Keratinocyte (primary cell): ENCODE measurements around the gene MRTFA. TPM values are rescaled to one million over a fixed set of nuclear protein-coding genes. Genes with fewer than 3 reads are reported as not detected.

ENCODE experiments used
- DNase-seq: peaks from one replicate; pipeline ENCODE4 v3.0.0-alpha.2; 2011; ENCODE audit warnings: low read depth, missing footprints, low spot score
- FAIRE-seq: peaks from 2 replicates; lab custom pipeline; 2011; peaks lifted over from hg19 to GRCh38; lab: Jason Lieb, UNC
- H2AFZ ChIP-seq: 2 replicates; pipeline ENCODE4 v1.6.0; 2012; ENCODE audit warnings: low read length, control low read depth, inconsistent platforms; ENCODE audit not compliant: control insufficient read depth
- H3K27ac ChIP-seq: 2 replicates; pipeline ENCODE4 v1.5.1; 2011; ENCODE audit warnings: low read length; ENCODE audit not compliant: control insufficient read depth, insufficient read depth
- H3K27me3 ChIP-seq: 3 replicates; pipeline ENCODE4 v1.6.0; 2011; ENCODE audit warnings: low read length; ENCODE audit not compliant: control insufficient read depth, insufficient read depth; ENCODE audit errors: extremely low read depth
- H3K36me3 ChIP-seq, 2 experiments: 2 replicates in 1 of 2; 3 replicates in 1 of 2; pipeline ENCODE4 v1.5.1; 2011; ENCODE audit warnings: low read length in 2 of 2, mild to moderate bottlenecking in 1 of 2; ENCODE audit not compliant: control insufficient read depth in 2 of 2, insufficient read depth in 2 of 2; ENCODE audit errors: extremely low read depth in 1 of 2
- H3K4me1 ChIP-seq: 3 replicates; pipeline ENCODE4 v1.5.1; 2011; ENCODE audit warnings: low read length; ENCODE audit not compliant: control insufficient read depth, insufficient read depth; ENCODE audit errors: extremely low read depth
- H3K4me2 ChIP-seq: 3 replicates; pipeline ENCODE4 v1.6.0; 2011; ENCODE audit warnings: low read depth, low read length; ENCODE audit not compliant: control insufficient read depth, insufficient read depth; ENCODE audit errors: extremely low read depth
- H3K4me3 ChIP-seq, 3 experiments: fragments of 200-600 bp in 1 of 3; sonication (generic) in 1 of 3; 2 replicates in 2 of 3; 3 replicates in 1 of 3; pipeline ENCODE4 v1.5.1; 2011 to 2016; ENCODE audit warnings: low read length in 3 of 3, mild to moderate bottlenecking in 3 of 3, control low read depth in 2 of 3, inconsistent platforms in 1 of 3, low read depth in 1 of 3, mixed read lengths in 1 of 3, mixed run types in 1 of 3, moderate library complexity in 1 of 3; ENCODE audit not compliant: control insufficient read depth in 2 of 3, insufficient read depth in 2 of 3; ENCODE audit errors: extremely low read depth in 1 of 3
- H3K79me2 ChIP-seq: 2 replicates; pipeline ENCODE4 v1.6.0; 2012; ENCODE audit warnings: low read length; ENCODE audit not compliant: control insufficient read depth, insufficient read depth
- H3K9ac ChIP-seq: 3 replicates; pipeline ENCODE4 v1.6.0; 2011; ENCODE audit warnings: low read length; ENCODE audit not compliant: control insufficient read depth, insufficient read depth; ENCODE audit errors: extremely low read depth
- H3K9me1 ChIP-seq: 3 replicates; pipeline ENCODE4 v1.6.0; 2011; ENCODE audit warnings: low read length; ENCODE audit not compliant: control insufficient read depth, insufficient read depth; ENCODE audit errors: extremely low read depth
- H3K9me3 ChIP-seq: 2 replicates; pipeline ENCODE4 v1.5.1; 2012; ENCODE audit warnings: low read depth, low read length; ENCODE audit not compliant: control insufficient read depth
- H4K20me1 ChIP-seq: 3 replicates; pipeline ENCODE4 v1.6.0; 2011; ENCODE audit warnings: low read length; ENCODE audit not compliant: control insufficient read depth, insufficient read depth; ENCODE audit errors: extremely low read depth
- CTCF ChIP-seq, 3 experiments: IDR thresholded peaks in 1 of 3; conservative IDR thresholded peaks in 1 of 3; optimal IDR thresholded peaks in 1 of 3; 2 replicates in 2 of 3; 3 replicates in 1 of 3; pipeline versions ENCODE3 to v1.5.1; 2011; ENCODE audit warnings: low read length in 3 of 3, mild to moderate bottlenecking in 3 of 3, moderate library complexity in 2 of 3, control low read depth in 1 of 3, inconsistent platforms in 1 of 3; ENCODE audit not compliant: insufficient read depth in 2 of 3; ENCODE audit errors: extremely low read depth in 1 of 3
- EZH2 ChIP-seq: IDR thresholded peaks from one replicate; pipeline ENCODE4 v1.6.1; 2012; ENCODE audit warnings: inconsistent platforms, mild to moderate bottlenecking, low read length, moderate library complexity
- dilution Hi-C: fragments of 300-500 bp; cut with MboI; formaldehyde crosslinking; loops from one replicate; pipeline ENCODE4 v1.7.0; 2020; ENCODE audit warnings: low sequenced_read_pairs; ENCODE audit not compliant: extremely low pct_ligation_motif_present
- polyA plus RNA-seq, 5 experiments: library from polyadenylated mRNA; depleted of rRNA in 3 of 5; stranded (reverse) in 3 of 5; stranded (forward) in 1 of 5; unstranded in 1 of 5; fragments of >200 nt; gene quantifications; 1 replicate in 1 of 5; 2 replicates in 3 of 5; 3 replicates in 1 of 5; pipeline versions ENCODE4 v1.2.1 to v1.2.3, GENCODE V29; 2011 to 2012; ENCODE audit warnings: missing spikeins in 2 of 5, low read depth in 1 of 5, low replicate concordance in 1 of 5

MRTFA gene
- polyA plus RNA-seq, 1 donor (not counting 4 experiments of a cell fraction or from before 2014, with no cell fraction given), result 6.5 TPM

DNA sequence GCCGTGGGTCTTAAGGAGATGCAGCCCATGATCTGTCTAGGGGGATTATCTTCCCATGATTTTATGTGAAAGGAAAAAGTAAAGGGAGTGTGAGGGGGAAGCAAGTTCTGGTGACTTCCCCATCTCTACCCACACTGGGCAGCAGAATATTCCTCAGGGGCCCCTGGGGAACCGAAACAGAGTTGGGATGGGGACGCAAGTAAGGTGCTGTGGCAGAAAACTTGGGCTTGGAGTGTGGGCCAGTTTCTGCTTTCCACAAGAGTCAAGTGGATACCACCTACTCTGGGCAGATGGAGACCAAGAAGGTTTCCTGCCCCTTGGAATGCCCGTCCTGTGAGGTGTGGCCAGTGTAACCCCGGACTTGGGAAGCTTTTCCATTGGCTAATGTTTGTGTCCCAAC lies 201.8 kb downstream of the MRTFA start:
- Histone ChIP-seq H3K27ac (no peak overlapping the region), H4K20me1 (no peaks in the 10 kb centered on the region), H3K27me3 (no peaks in the 10 kb centered on the region), H3K9ac (no peak overlapping the region), H3K36me3 (peaks cover 14 to 25% of the 10 kb centered on the region in 2 experiments), H2AFZ (no peak overlapping the region), H3K9me3 (no peaks in the 10 kb centered on the region), H3K4me3 (no peak overlapping the region), H3K79me2 (peaks cover 19% of the 10 kb centered on the region), H3K4me1 (no peaks in the 10 kb centered on the region), H3K4me2 (no peak overlapping the region), H3K9me1 (no peaks in the 10 kb centered on the region)
- FAIRE-seq (no peak), DNase-seq (no peak)
- no peak for TF ChIP-seq CTCF (optimal IDR thresholded peaks at IDR 0.05 in 1 of 3, IDR thresholded peaks at IDR 0.05 in 1 of 3, conservative IDR thresholded peaks at IDR 0.05 in 1 of 3; ENCODE audit: extremely low read depth in 1 of 3, insufficient read depth in 2 of 3, low read length in 3 of 3)
- TF ChIP-seq EZH2, result no peak
- dilution Hi-C loops, result loop anchor here (5.0 kb wide), 1 partner anchor 53 kb away; no protein-coding TSS in a partner anchor

- Histone ChIP-seq H2AFZ (no peak overlapping the region), H3K4me3 (no peak overlapping the region), H4K20me1 (no peaks in the 10 kb centered on the region), H3K79me2 (peaks cover 17% of the 10 kb centered on the region), H3K4me2 (no peak overlapping the region), H3K27me3 (no peaks in the 10 kb centered on the region), H3K27ac (no peak overlapping the region), H3K9ac (no peak overlapping the region), H3K36me3 (peaks cover 19 to 31% of the 10 kb centered on the region in 2 experiments), H3K9me1 (no peaks in the 10 kb centered on the region), H3K9me3 (no peaks in the 10 kb centered on the region), H3K4me1 (no peaks in the 10 kb centered on the region)
- FAIRE-seq, result no peak
- dilution Hi-C loops, result no loop called here
- no peak for DNase-seq
- TF ChIP-seq EZH2 (no peak), CTCF (optimal IDR thresholded peaks at IDR 0.05 in 1 of 3, IDR thresholded peaks at IDR 0.05 in 1 of 3, conservative IDR thresholded peaks at IDR 0.05 in 1 of 3; ENCODE audit: extremely low read depth in 1 of 3, insufficient read depth in 2 of 3, low read length in 3 of 3) (no peak)
Observed at GRCh38 chr22:40434106-40434505, 202.4 kb downstream of the MRTFA start.
